ENCODE data around the gene MAPKAP1. TPM values are rescaled to one million over a fixed set of nuclear protein-coding genes. Genes with fewer than 3 reads are reported as not detected.

MAPKAP1 gene
- total RNA-seq, result 10 to 100 TPM; 98.0 to 98.4 TPM
- long read RNA-seq, partial matches to known transcripts, result 5 of 10 reads
- long read RNA-seq, other reads (novel, unspliced or antisense), result 2 of 10 reads

GRCh38 chr9:125706651-125707471 lies at the start of gene MAPKAP1:
MAPKAP1 (minus strand) TSS chr9:125707208; CDS start chr9:125672574, 34,634 bp downstream.
- DNase-seq, result peak; percentile 98
- ATAC-seq, result peak; percentile 100
- intact Hi-C loops (cut with DNase I), result no loop called here

GRCh38 chr9:125756518-125756917 lies 49.5 kb upstream of the MAPKAP1 start:
- peak in 1 of 2 donors; percentile 39 for ATAC-seq
- intact Hi-C loops (cut with DNase I), result no loop called here
- no peak for DNase-seq

- no peak for ATAC-seq
- intact Hi-C loops (cut with DNase I), result no loop called here
- no peak for DNase-seq
Measured at GRCh38 chr9:125755340-125755739, 48.3 kb upstream of the MAPKAP1 start.

GRCh38 chr9:125754096-125754495 lies 47.1 kb upstream of the MAPKAP1 start:
- intact Hi-C loops (cut with DNase I), result no loop called here
- no peak for ATAC-seq

GRCh38 chr9:125752070-125752628 lies 45.1 kb upstream of the MAPKAP1 start:
- intact Hi-C loops (cut with DNase I), result no loop called here
- ATAC-seq (no peak), DNase-seq (no peak)

More at GRCh38 chr9:125754096-125754495, 47.1 kb upstream of the MAPKAP1 start:
- DNase-seq, result no peak

GRCh38 chr9:125750627-125751011 lies 43.6 kb upstream of the MAPKAP1 start:
- no peak for DNase-seq
- intact Hi-C loops (cut with DNase I), result loop anchor here in 1 of 2 donors (2.0 kb wide), 1 partner anchor 138 kb away; no protein-coding TSS in a partner anchor
- ATAC-seq, result no peak

- intact Hi-C loops (cut with DNase I), result loop anchor here in 1 of 2 donors (2.0 kb wide), 2 partner anchors 73 to 139 kb away; no protein-coding TSS in a partner anchor
- ATAC-seq (no peak), DNase-seq (no peak)
Measured at GRCh38 chr9:125749951-125750626, 43.1 kb upstream of the MAPKAP1 start.

- ATAC-seq (no peak), DNase-seq (no peak)
- intact Hi-C loops (cut with DNase I), result loop anchor here in 1 of 2 donors (2.0 kb wide), 1 partner anchor 73 kb away; no protein-coding TSS in a partner anchor
Measured at GRCh38 chr9:125749287-125749935, 42.4 kb upstream of the MAPKAP1 start.

GRCh38 chr9:125748446-125749099 lies 41.6 kb upstream of the MAPKAP1 start:
- ATAC-seq, result no peak
- DNase-seq, result peak; percentile 32
- intact Hi-C loops (cut with DNase I), result loop anchor here in 1 of 2 donors (2.0 kb wide), 1 partner anchor 74 kb away; no protein-coding TSS in a partner anchor

- ATAC-seq, result peak in 1 of 2 donors; percentile 0
- intact Hi-C loops (cut with DNase I), result loop anchor here in 1 of 2 donors (2.0 kb wide), 1 partner anchor 75 kb away; no protein-coding TSS in a partner anchor
Measured at GRCh38 chr9:125747765-125748445, 40.9 kb upstream of the MAPKAP1 start.

GRCh38 chr9:125747053-125747764 lies 40.2 kb upstream of the MAPKAP1 start, which contains the start of gene PBX3:
PBX3 (plus strand) TSS chr9:125747373.
- ATAC-seq, result peak; percentile 2 to 14

More at GRCh38 chr9:125747765-125748445, 40.9 kb upstream of the MAPKAP1 start:
- DNase-seq, result peak; percentile 43

GRCh38 chr9:125746774-125747052 lies 39.7 kb upstream of the MAPKAP1 start:
- intact Hi-C loops (cut with DNase I), result no loop called here

More at GRCh38 chr9:125747053-125747764, 40.2 kb upstream of the MAPKAP1 start, which contains the start of gene PBX3:
- DNase-seq, result peak; percentile 64
- intact Hi-C loops (cut with DNase I), result no loop called here

GRCh38 chr9:125746017-125746773 lies 39.2 kb upstream of the MAPKAP1 start:
- ATAC-seq (peak; percentile 94 to 96), DNase-seq (peak; percentile 96)
- intact Hi-C loops (cut with DNase I), result no loop called here

More at GRCh38 chr9:125746774-125747052, 39.7 kb upstream of the MAPKAP1 start:
- ATAC-seq (no peak), DNase-seq (no peak)

- ATAC-seq, result no peak
- intact Hi-C loops (cut with DNase I), result no loop called here
- no peak for DNase-seq
Measured at GRCh38 chr9:125745682-125746016, 38.6 kb upstream of the MAPKAP1 start.

- DNase-seq (no peak), ATAC-seq (no peak)
- intact Hi-C loops (cut with DNase I), result no loop called here
Measured at GRCh38 chr9:125745018-125745417, 38.0 kb upstream of the MAPKAP1 start.

GRCh38 chr9:125744616-125745015 lies 37.6 kb upstream of the MAPKAP1 start:
- DNase-seq (no peak), ATAC-seq (no peak)
- intact Hi-C loops (cut with DNase I), result no loop called here
